K562 (cell line): ENCODE measurements around the gene ASCC1. TPM values are rescaled to one million over a fixed set of nuclear protein-coding genes. Genes with fewer than 3 reads are reported as not detected.

Experiments
- ATAC-seq: fragments of 200-7000 bp; cut with Tn5 transposase; 3 replicates; pipeline ENCODE4 v1.9.1; 2020; ENCODE audit warnings: moderate library complexity
- BruUV-seq: library from RNA; stranded (reverse); fragments of 400-500 nt; replicated peaks from 2 replicates; lab custom pipeline; 2021; lab: Mats Ljungman, UMichigan
- CTCF ChIA-PET: fragments of 300-600 bp; formaldehyde crosslinking; extraction: SDS; loops from one replicate; lab custom pipeline; 2021; ENCODE audit warnings: low intra/inter-chr PET ratio; lab: Yijun Ruan, JAX
- POLR2A ChIA-PET: fragments of 300-600, 350-650 bp; sonication (Branson Sonifier 250); formaldehyde crosslinking; extraction: SDS; loops from one replicate; lab custom pipeline; 2021; ENCODE audit warnings: antibody characterized with exemption, inconsistent platforms; lab: Yijun Ruan, JAX
- DNase-seq, 4 experiments: peaks; one replicate each; pipeline versions ENCODE4 v3.0.0 to v3.0.0-alpha.2; 2011 to 2018; ENCODE audit warnings: low spot score in 3 of 4, mixed read lengths in 3 of 4; ENCODE audit errors: extremely low read depth in 1 of 4
- FAIRE-seq: peaks from 2 replicates; lab custom pipeline; 2011; peaks lifted over from hg19 to GRCh38; lab: Jason Lieb, UNC
- H2AFZ ChIP-seq: 2 replicates; pipeline ENCODE4 v1.6.0; 2011; ENCODE audit warnings: low read depth, low read length, control low read depth, inconsistent platforms
- H3K27ac ChIP-seq: fragments of 200-600 bp; 3 replicates; pipeline ENCODE4 v1.8.0; 2011; ENCODE audit warnings: low read depth, mild to moderate bottlenecking, control low read depth, inconsistent platforms, low read length, moderate library complexity, mixed read lengths; ENCODE audit errors: extremely low read depth
- H3K27me3 ChIP-seq, 2 experiments: fragments of 300-600 bp in 1 of 2; 2 replicates in 1 of 2; 3 replicates in 1 of 2; pipeline versions ENCODE4 v1.6.0 to v1.8.0; 2011; ENCODE audit warnings: inconsistent platforms in 2 of 2, low read length in 2 of 2, mild to moderate bottlenecking in 1 of 2, mixed read lengths in 1 of 2, moderate library complexity in 1 of 2; ENCODE audit not compliant: control insufficient read depth in 2 of 2, insufficient read depth in 2 of 2
- H3K36me3 ChIP-seq: fragments of 300-600 bp; 3 replicates; pipeline ENCODE4 v1.8.0; 2011; ENCODE audit warnings: mild to moderate bottlenecking, low read length, inconsistent platforms; ENCODE audit not compliant: control insufficient read depth, insufficient read depth
- H3K4me1 ChIP-seq, 2 experiments: fragments of 200-600 bp in 1 of 2; replicated peaks in 1 of 2; 2 replicates in 1 of 2; 3 replicates in 1 of 2; pipeline versions ENCODE4 v1.5.1 to v1.8.0; 2011; ENCODE audit warnings: inconsistent platforms in 2 of 2, low read length in 2 of 2, mild to moderate bottlenecking in 1 of 2, mixed read lengths in 1 of 2, moderate library complexity in 1 of 2; ENCODE audit not compliant: control insufficient read depth in 2 of 2, insufficient read depth in 2 of 2
- H3K4me2 ChIP-seq: 2 replicates; pipeline ENCODE4 v1.6.1; 2011; ENCODE audit warnings: low read length, control low read depth, inconsistent platforms, mixed read lengths; ENCODE audit not compliant: insufficient read depth
- H3K4me3 ChIP-seq: fragments of 200-600 bp; sonication (generic), shearing (Covaris generic); 2 replicates; pipeline ENCODE4 v1.5.1; 2016; ENCODE audit warnings: control low read depth, inconsistent platforms
- H3K79me2 ChIP-seq: fragments of 200-600 bp; 3 replicates; pipeline ENCODE4 v1.8.0; 2011; ENCODE audit warnings: low read length, inconsistent platforms; ENCODE audit not compliant: control insufficient read depth, insufficient read depth
- H3K9ac ChIP-seq, 2 experiments: 2 replicates each; pipeline versions ENCODE4 v1.6.0 to v1.6.1; 2011; ENCODE audit warnings: low read depth in 2 of 2, low read length in 2 of 2, control low read depth in 1 of 2, inconsistent platforms in 1 of 2, mild to moderate bottlenecking in 1 of 2, mixed read lengths in 1 of 2; ENCODE audit not compliant: insufficient read depth in 1 of 2
- H3K9me1 ChIP-seq: one replicate; pipeline ENCODE4 v1.6.0; 2011; ENCODE audit warnings: inconsistent platforms, mild to moderate bottlenecking, low read length, moderate library complexity; ENCODE audit not compliant: control insufficient read depth, insufficient read depth
- H3K9me3 ChIP-seq: replicated peaks from 2 replicates; pipeline ENCODE4 v1.5.1; 2011; ENCODE audit warnings: low read depth, low read length, inconsistent platforms; ENCODE audit not compliant: control insufficient read depth, insufficient read depth
- H4K20me1 ChIP-seq: replicated peaks from 2 replicates; pipeline ENCODE4 v1.6.1; 2011; ENCODE audit warnings: low read length, inconsistent platforms, mixed read lengths; ENCODE audit not compliant: control insufficient read depth, insufficient read depth
- ATF6 ChIP-seq: sonication (generic); formaldehyde crosslinking; IDR thresholded peaks from 2 replicates; pipeline ENCODE4 v1.4.0; 2020; ENCODE audit warnings: mild to moderate bottlenecking, missing genetic modification reagents
- HDAC1 ChIP-seq, 2 experiments: fragments of 450-650 bp; IDR thresholded peaks; 2 replicates each; pipeline ENCODE4 v1.6.1; 2016 to 2017; ENCODE audit warnings: inconsistent platforms in 1 of 2, mild to moderate bottlenecking in 1 of 2, moderate library complexity in 1 of 2
- HNRNPH1 ChIP-seq: fragments of 200-400 bp; formaldehyde crosslinking; optimal IDR thresholded peaks from 2 replicates; pipeline ENCODE3; 2017; ENCODE audit warnings: low read depth, mild to moderate bottlenecking, low read length, moderate library complexity
- POLR3A ChIP-seq: IDR thresholded peaks from 2 replicates; pipeline ENCODE4 v1.6.1; 2011; ENCODE audit warnings: borderline replicate concordance, mild to moderate bottlenecking, moderate library complexity; ENCODE audit not compliant: insufficient read length, insufficient read depth; ENCODE audit errors: extremely low read depth
- PRPF4 ChIP-seq: fragments of 200-400 bp; formaldehyde crosslinking; IDR thresholded peaks from one replicate; pipeline ENCODE4 v1.6.1; 2017; ENCODE audit warnings: low read length, low read depth, mild to moderate bottlenecking; ENCODE audit not compliant: insufficient read depth, poor library complexity, severe bottlenecking
- PTRF ChIP-seq: fragments of 450-650 bp; IDR thresholded peaks from 2 replicates; pipeline ENCODE4 v1.6.1; 2016; ENCODE audit warnings: mild to moderate bottlenecking, missing genetic modification characterization, missing compliant biosample characterization
- RBM15 ChIP-seq: fragments of 200-400 bp; formaldehyde crosslinking; IDR thresholded peaks from 2 replicates; pipeline ENCODE4 v1.6.1; 2018; ENCODE audit warnings: mild to moderate bottlenecking, low read length, moderate library complexity; ENCODE audit not compliant: insufficient read depth
- SIN3B ChIP-seq: fragments of 450-650 bp; IDR thresholded peaks from 2 replicates; pipeline ENCODE4 v1.6.1; 2017; ENCODE audit warnings: low read depth, mild to moderate bottlenecking, moderate library complexity
- SMAD3 ChIP-seq: fragments of 450-650 bp; formaldehyde crosslinking; conservative IDR thresholded peaks from 2 replicates; pipeline ENCODE4 v1.4.0; 2020; ENCODE audit warnings: mild to moderate bottlenecking
- ZBTB17 ChIP-seq: fragments of 450-650 bp; formaldehyde crosslinking; IDR thresholded peaks from 2 replicates; pipeline ENCODE4 v1.4.0; 2020; ENCODE audit warnings: mild to moderate bottlenecking
- ZNF124 ChIP-seq: sonication (generic); formaldehyde crosslinking; IDR thresholded peaks from 2 replicates; pipeline ENCODE4 v1.8.1; 2022; ENCODE audit warnings: missing genetic modification reagents
- ZNF583 ChIP-seq: fragments of 250-450 bp; sonication (Bioruptor Pico); IDR thresholded peaks from 2 replicates; pipeline ENCODE4 v1.4.0; 2020
- ZNF584 ChIP-seq: fragments of 200-800 bp; sonication (Bioruptor generic); IDR thresholded peaks from 2 replicates; pipeline ENCODE4 v1.6.1; 2016; ENCODE audit warnings: low read depth, mild to moderate bottlenecking, missing genetic modification characterization, missing compliant biosample characterization
- WGBS: fragments of 100-300 bp; shearing (Covaris generic); methylation state at CpG from one replicate; pipeline ENCODE4 v1.1.6; 2016; ENCODE audit warnings: low coverage, mixed read lengths; ENCODE audit not compliant: insufficient coverage; ENCODE audit errors: missing lambda C conversion rate; 5-methylcytosine and 5-hydroxymethylcytosine counted together
- in situ Hi-C: fragments of 300-500 bp; cut with MboI; formaldehyde crosslinking; loops from 4 replicates; pipeline ENCODE4 v1.15.0; 2018; ENCODE audit warnings: inconsistent platforms, mixed read lengths
- intact Hi-C: fragments of 100-400 bp; cut with micrococcal nuclease; formaldehyde crosslinking; loops from 2 replicates; pipeline ENCODE4 v1.14.2; 2022
- polyA plus RNA-seq, 8 experiments: library from polyadenylated mRNA; depleted of rRNA in 4 of 8; stranded (reverse) in 5 of 8; unstranded in 3 of 8; fragments of >200 nt; fragmentation: Nextera tagmentation in 2 of 8; fragmentation: Illumina TruSeq in 1 of 8; extraction: Ambion mirVana in 2 of 8; extraction: Trizol in 1 of 8; gene quantifications; 2 replicates each; pipeline versions ENCODE4 v1.2.1 to v1.2.3, GENCODE V29; 2011 to 2014; ENCODE audit warnings: inconsistent platforms in 1 of 8, missing spikeins in 1 of 8
- total RNA-seq, 7 experiments: library from RNA; depleted of rRNA in 6 of 7; stranded (reverse); fragments of >200 nt in 6 of 7; fragmentation: Illumina TruSeq in 2 of 7; extraction: Trizol in 2 of 7; gene quantifications; 2 replicates each; pipeline versions ENCODE4 v1.2.1 to v1.2.3, GENCODE V29; 2011 to 2021; ENCODE audit warnings: low replicate concordance in 1 of 7
- TF ChIP-seq, protein P1 (sequence below): IDR thresholded peaks from 2 replicates; pipeline ENCODE4 v1.6.1; 2011; ENCODE audit warnings: borderline replicate concordance, low read depth, mild to moderate bottlenecking, moderate library complexity, low read length; ENCODE audit not compliant: insufficient read depth, poor library complexity, severe bottlenecking
- TF ChIP-seq, protein P2 (sequence below), 2 experiments: IDR thresholded peaks; 2 replicates each; pipeline ENCODE4 v1.6.1; 2012; ENCODE audit warnings: improper control_type of control experiment in 2 of 2, low read depth in 2 of 2, low read length in 2 of 2, borderline replicate concordance in 1 of 2

The ASCC1 gene
- total and polyA plus RNA-seq, 9 of the 15 experiments (the other 6 are each of a cell fraction or from before 2014, with no cell fraction given) = 31.7 to 73.3 (median 52.8) TPM

- Histone ChIP-seq H3K9me3 (no peaks in the 10 kb centered on the region), H3K27ac (no peak overlapping the region), H3K9me1 (no peaks in the 10 kb centered on the region), H3K4me3 (no peak overlapping the region), H3K4me2 (no peak overlapping the region), H4K20me1 (no peaks in the 10 kb centered on the region), H3K79me2 (no peaks in the 10 kb centered on the region), H3K36me3 (peaks cover 49% of the 10 kb centered on the region; the same call in 2 of the 3 replicates), H2AFZ (no peak overlapping the region), H3K27me3 (no peaks in the 10 kb centered on the region), H3K4me1 (no peaks in the 10 kb centered on the region), H3K9ac (no peak overlapping the region)
- WGBS = 86% methylated on average over 1 of the region's 1 CpG
- intact Hi-C loops (no loop called here), in situ Hi-C loops (no loop called here)
- FAIRE-seq (no peak), ATAC-seq (no peak), DNase-seq (no peak)
- POLR2A ChIA-PET = no interaction called here
- no TSS peak for BruUV-seq
- CTCF ChIA-PET = no interaction called here
- no peak for TF ChIP-seq SMAD3 (CRISPR knock-in tag)
- TF ChIP-seq POLR3A = no peak
- no peak for TF ChIP-seq ZNF583 (CRISPR knock-in tag)
- no peak for TF ChIP-seq SIN3B
- no peak for TF ChIP-seq ZNF124 (CRISPR knock-in tag)
- no peak for TF ChIP-seq HDAC1 (IDR thresholded peaks at IDR 0.05)
- no peak for TF ChIP-seq PRPF4
- TF ChIP-seq ZBTB17 = no peak
- no peak for TF ChIP-seq HNRNPH1
- no peak for TF ChIP-seq RBM15
- no peak for TF ChIP-seq ZNF584 (CRISPR knock-in tag)
- TF ChIP-seq ATF6 (CRISPR knock-in tag) = no peak
- TF ChIP-seq, protein P1, sequence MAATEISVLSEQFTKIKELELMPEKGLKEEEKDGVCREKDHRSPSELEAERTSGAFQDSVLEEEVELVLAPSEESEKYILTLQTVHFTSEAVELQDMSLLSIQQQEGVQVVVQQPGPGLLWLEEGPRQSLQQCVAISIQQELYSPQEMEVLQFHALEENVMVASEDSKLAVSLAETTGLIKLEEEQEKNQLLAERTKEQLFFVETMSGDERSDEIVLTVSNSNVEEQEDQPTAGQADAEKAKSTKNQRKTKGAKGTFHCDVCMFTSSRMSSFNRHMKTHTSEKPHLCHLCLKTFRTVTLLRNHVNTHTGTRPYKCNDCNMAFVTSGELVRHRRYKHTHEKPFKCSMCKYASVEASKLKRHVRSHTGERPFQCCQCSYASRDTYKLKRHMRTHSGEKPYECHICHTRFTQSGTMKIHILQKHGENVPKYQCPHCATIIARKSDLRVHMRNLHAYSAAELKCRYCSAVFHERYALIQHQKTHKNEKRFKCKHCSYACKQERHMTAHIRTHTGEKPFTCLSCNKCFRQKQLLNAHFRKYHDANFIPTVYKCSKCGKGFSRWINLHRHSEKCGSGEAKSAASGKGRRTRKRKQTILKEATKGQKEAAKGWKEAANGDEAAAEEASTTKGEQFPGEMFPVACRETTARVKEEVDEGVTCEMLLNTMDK = no peak
- TF ChIP-seq, protein P2, sequence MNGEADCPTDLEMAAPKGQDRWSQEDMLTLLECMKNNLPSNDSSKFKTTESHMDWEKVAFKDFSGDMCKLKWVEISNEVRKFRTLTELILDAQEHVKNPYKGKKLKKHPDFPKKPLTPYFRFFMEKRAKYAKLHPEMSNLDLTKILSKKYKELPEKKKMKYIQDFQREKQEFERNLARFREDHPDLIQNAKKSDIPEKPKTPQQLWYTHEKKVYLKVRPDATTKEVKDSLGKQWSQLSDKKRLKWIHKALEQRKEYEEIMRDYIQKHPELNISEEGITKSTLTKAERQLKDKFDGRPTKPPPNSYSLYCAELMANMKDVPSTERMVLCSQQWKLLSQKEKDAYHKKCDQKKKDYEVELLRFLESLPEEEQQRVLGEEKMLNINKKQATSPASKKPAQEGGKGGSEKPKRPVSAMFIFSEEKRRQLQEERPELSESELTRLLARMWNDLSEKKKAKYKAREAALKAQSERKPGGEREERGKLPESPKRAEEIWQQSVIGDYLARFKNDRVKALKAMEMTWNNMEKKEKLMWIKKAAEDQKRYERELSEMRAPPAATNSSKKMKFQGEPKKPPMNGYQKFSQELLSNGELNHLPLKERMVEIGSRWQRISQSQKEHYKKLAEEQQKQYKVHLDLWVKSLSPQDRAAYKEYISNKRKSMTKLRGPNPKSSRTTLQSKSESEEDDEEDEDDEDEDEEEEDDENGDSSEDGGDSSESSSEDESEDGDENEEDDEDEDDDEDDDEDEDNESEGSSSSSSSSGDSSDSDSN (IDR thresholded peaks at IDR 0.05; ENCODE audit: borderline replicate concordance in 1 of 2, low read depth in 2 of 2, low read length in 2 of 2) = no peak
- no peak for TF ChIP-seq PTRF (tag)
Measured at GRCh38 chr10:72204724-72205123, 11.4 kb downstream of the ASCC1 start.
